Transverse colon (tissue), 3 donors: ENCODE measurements around the gene KIF14.

Experiments used
- POLR2A ChIP-seq: fragments of 450-650 bp; IDR thresholded peaks from one replicate; pipeline ENCODE4 v1.6.1; 2016; ENCODE audit warnings: antibody characterized with exemption, mild to moderate bottlenecking, moderate library complexity
- TF ChIP-seq, protein P1 (sequence below), 5 experiments: fragments of 200-600 bp in 3 of 5; fragments of 450-650 bp in 2 of 5; sonication (generic) in 3 of 5; IDR thresholded peaks; 1 replicate in 2 of 5; 2 replicates in 3 of 5; pipeline ENCODE4 v1.5.1; 2016 to 2017; ENCODE audit warnings: antibody characterized with exemption in 5 of 5, inconsistent platforms in 3 of 5, mild to moderate bottlenecking in 2 of 5, moderate library complexity in 1 of 5

DNA sequence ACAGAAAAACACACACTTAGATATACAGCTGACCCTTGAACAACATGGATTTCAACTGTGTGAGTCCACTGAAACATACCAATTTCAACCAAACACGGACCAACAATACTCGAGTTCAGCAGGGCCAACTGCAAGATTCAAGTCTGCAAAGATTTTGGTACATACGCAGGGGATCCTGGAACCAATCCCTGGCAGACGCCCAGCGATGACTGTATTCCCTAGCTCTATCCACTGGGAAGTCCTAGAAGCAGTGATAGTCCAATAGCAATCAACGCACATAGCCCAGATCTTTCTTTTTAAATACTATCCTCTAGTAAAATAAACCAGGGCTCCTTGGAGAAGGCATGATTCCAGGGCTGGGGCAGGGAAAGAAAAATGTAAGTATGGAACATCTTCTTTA, 40.2 kb upstream of the KIF14 start:
- no peak for TF ChIP-seq POLR2A
- TF ChIP-seq, protein P1, sequence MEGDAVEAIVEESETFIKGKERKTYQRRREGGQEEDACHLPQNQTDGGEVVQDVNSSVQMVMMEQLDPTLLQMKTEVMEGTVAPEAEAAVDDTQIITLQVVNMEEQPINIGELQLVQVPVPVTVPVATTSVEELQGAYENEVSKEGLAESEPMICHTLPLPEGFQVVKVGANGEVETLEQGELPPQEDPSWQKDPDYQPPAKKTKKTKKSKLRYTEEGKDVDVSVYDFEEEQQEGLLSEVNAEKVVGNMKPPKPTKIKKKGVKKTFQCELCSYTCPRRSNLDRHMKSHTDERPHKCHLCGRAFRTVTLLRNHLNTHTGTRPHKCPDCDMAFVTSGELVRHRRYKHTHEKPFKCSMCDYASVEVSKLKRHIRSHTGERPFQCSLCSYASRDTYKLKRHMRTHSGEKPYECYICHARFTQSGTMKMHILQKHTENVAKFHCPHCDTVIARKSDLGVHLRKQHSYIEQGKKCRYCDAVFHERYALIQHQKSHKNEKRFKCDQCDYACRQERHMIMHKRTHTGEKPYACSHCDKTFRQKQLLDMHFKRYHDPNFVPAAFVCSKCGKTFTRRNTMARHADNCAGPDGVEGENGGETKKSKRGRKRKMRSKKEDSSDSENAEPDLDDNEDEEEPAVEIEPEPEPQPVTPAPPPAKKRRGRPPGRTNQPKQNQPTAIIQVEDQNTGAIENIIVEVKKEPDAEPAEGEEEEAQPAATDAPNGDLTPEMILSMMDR (IDR thresholded peaks at IDR 0.05): no peak
